ENCODE results near the gene APBA1.

Gene APBA1

GRCh38 chr9:69580582-69581214 lies 91.5 kb downstream of the APBA1 start:
- no peak for DNase-seq (ENCODE audit: low read depth, low spot score)
- no peak overlapping the region for H3K4me3 ChIP-seq (ENCODE audit: low read depth, low read length)
- in situ Hi-C loops (cut with HindIII; ENCODE audit: low sequenced_read_pairs), result no loop called here
- TF ChIP-seq CTCF (IDR thresholded peaks at IDR 0.05; ENCODE audit: low read depth, low read length), result no peak

GRCh38 chr9:69579760-69580581 lies 92.2 kb downstream of the APBA1 start:
- no peak overlapping the region for H3K4me3 ChIP-seq (ENCODE audit: low read depth, low read length)
- in situ Hi-C loops (cut with HindIII; ENCODE audit: low sequenced_read_pairs), result no loop called here
- no peak for TF ChIP-seq CTCF (IDR thresholded peaks at IDR 0.05; ENCODE audit: low read depth, low read length)
- DNase-seq (ENCODE audit: low read depth, low spot score), result no peak

GRCh38 chr9:69579032-69579758 lies 93.0 kb downstream of the APBA1 start:
- no peak overlapping the region for H3K4me3 ChIP-seq (ENCODE audit: low read depth, low read length)
- in situ Hi-C loops (cut with HindIII; ENCODE audit: low sequenced_read_pairs), result no loop called here
- TF ChIP-seq CTCF (IDR thresholded peaks at IDR 0.05; ENCODE audit: low read depth, low read length), result no peak

GRCh38 chr9:69578026-69578425 lies 94.1 kb downstream of the APBA1 start:
- in situ Hi-C loops (cut with HindIII; ENCODE audit: low sequenced_read_pairs), result no loop called here
- TF ChIP-seq CTCF (IDR thresholded peaks at IDR 0.05; ENCODE audit: low read depth, low read length), result no peak

More at GRCh38 chr9:69579032-69579758, 93.0 kb downstream of the APBA1 start:
- DNase-seq (ENCODE audit: low read depth, low spot score), result no peak

GRCh38 chr9:69577123-69577522 lies 95.0 kb downstream of the APBA1 start:
- no peak for DNase-seq (ENCODE audit: low read depth, low spot score)
- no peak for TF ChIP-seq CTCF (IDR thresholded peaks at IDR 0.05; ENCODE audit: low read depth, low read length)
- in situ Hi-C loops (cut with HindIII; ENCODE audit: low sequenced_read_pairs), result no loop called here
- no peak overlapping the region for H3K4me3 ChIP-seq (ENCODE audit: low read depth, low read length)

More at GRCh38 chr9:69578026-69578425, 94.1 kb downstream of the APBA1 start:
- H3K4me3 ChIP-seq (ENCODE audit: low read depth, low read length), result no peak overlapping the region
- no peak for DNase-seq (ENCODE audit: low read depth, low spot score)

- no peak for TF ChIP-seq CTCF (IDR thresholded peaks at IDR 0.05; ENCODE audit: low read depth, low read length)
These were observed 98.1 kb downstream of the APBA1 start for GRCh38 chr9:69574057-69574456.

More at GRCh38 chr9:69574057-69574456, 98.1 kb downstream of the APBA1 start:
- H3K4me3 ChIP-seq (ENCODE audit: low read depth, low read length), result no peak overlapping the region
- no peak for DNase-seq (ENCODE audit: low read depth, low spot score)
- in situ Hi-C loops (cut with HindIII; ENCODE audit: low sequenced_read_pairs), result no loop called here
